ENCODE measurements around the gene CTSZ. TPM values are rescaled to one million over a fixed set of nuclear protein-coding genes. Genes with fewer than 3 reads are reported as not detected.
"Not testable (repeated sequence)": the region's sequence is repeated elsewhere in the genome, so short reads cannot be mapped to it uniquely, and the experiment has no call there.

CTSZ gene
- total and polyA plus RNA-seq, 2 experiments from 2014 or later: 5.0 to 161 TPM

DNA sequence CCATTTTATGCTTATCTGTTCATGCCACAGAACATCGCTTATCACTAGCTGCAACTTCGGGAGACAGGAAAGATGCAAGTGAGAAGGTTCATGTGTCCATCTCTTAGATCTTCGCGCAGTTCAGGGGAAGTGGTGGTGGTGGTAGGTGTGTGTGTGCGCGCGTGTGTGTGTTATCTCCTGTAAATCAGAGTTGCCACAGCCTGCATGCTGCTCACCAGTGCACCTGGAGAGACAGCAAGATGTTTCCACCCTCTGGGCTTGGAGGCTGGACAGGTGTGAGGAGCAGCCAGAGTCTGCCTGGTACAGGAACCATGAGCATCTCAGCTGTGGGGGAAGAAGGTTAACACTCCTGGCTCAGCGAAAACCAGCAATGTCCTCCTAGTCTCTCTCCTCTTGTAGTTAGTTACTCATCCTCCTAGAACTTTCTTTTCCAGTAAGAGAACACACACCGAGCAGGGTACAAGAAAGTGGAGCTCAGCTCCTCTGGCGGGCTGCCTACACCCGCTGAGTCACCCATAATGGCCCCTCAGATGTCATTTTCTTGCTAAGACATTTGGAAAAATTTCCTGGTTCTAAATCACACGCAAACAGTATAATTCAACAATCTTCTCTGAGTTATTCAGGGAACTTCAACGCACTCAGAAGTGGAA lies 7.0 kb upstream of the CTSZ start:
- TF ChIP-seq EZH2 (IDR thresholded peaks at IDR 0.05; ENCODE audit: borderline replicate concordance) (no peak), EZH2phosphoT487 (IDR thresholded peaks at IDR 0.05; ENCODE audit: low read depth, severe bottlenecking, unreplicated experiment) (no peak)
- TF ChIP-seq, protein P1, sequence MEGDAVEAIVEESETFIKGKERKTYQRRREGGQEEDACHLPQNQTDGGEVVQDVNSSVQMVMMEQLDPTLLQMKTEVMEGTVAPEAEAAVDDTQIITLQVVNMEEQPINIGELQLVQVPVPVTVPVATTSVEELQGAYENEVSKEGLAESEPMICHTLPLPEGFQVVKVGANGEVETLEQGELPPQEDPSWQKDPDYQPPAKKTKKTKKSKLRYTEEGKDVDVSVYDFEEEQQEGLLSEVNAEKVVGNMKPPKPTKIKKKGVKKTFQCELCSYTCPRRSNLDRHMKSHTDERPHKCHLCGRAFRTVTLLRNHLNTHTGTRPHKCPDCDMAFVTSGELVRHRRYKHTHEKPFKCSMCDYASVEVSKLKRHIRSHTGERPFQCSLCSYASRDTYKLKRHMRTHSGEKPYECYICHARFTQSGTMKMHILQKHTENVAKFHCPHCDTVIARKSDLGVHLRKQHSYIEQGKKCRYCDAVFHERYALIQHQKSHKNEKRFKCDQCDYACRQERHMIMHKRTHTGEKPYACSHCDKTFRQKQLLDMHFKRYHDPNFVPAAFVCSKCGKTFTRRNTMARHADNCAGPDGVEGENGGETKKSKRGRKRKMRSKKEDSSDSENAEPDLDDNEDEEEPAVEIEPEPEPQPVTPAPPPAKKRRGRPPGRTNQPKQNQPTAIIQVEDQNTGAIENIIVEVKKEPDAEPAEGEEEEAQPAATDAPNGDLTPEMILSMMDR (IDR thresholded peaks at IDR 0.05; ENCODE audit: poor library complexity): no peak
- Histone ChIP-seq H3K4me1 (ENCODE audit: insufficient read depth) (no peaks in the 10 kb centered on the region), H3K4me3 (no peak overlapping the region), H3K27me3 (no peaks in the 10 kb centered on the region), H4K20me1 (ENCODE audit: insufficient read depth, poor library complexity, severe bottlenecking) (no peaks in the 10 kb centered on the region), H3K36me3 (replicated peaks; ENCODE audit: insufficient read depth, low read depth) (no peaks in the 10 kb centered on the region), H3K9me3 (ENCODE audit: low read depth) (no peaks in the 10 kb centered on the region), H3K4me2 (no peak overlapping the region), H3K79me2 (no peaks in the 10 kb centered on the region), H2AFZ (no peak overlapping the region), H3K9me2 (replicated peaks; ENCODE audit: insufficient read depth) (no peaks in the 10 kb centered on the region), H3K27ac (no peak overlapping the region)
- WGBS (ENCODE audit: low lambda C conversion rate, missing lambda C conversion rate): 83% methylated on average over 13 of the region's 13 CpGs
- no peak for DNase-seq (ENCODE audit: low spot score)

DNA sequence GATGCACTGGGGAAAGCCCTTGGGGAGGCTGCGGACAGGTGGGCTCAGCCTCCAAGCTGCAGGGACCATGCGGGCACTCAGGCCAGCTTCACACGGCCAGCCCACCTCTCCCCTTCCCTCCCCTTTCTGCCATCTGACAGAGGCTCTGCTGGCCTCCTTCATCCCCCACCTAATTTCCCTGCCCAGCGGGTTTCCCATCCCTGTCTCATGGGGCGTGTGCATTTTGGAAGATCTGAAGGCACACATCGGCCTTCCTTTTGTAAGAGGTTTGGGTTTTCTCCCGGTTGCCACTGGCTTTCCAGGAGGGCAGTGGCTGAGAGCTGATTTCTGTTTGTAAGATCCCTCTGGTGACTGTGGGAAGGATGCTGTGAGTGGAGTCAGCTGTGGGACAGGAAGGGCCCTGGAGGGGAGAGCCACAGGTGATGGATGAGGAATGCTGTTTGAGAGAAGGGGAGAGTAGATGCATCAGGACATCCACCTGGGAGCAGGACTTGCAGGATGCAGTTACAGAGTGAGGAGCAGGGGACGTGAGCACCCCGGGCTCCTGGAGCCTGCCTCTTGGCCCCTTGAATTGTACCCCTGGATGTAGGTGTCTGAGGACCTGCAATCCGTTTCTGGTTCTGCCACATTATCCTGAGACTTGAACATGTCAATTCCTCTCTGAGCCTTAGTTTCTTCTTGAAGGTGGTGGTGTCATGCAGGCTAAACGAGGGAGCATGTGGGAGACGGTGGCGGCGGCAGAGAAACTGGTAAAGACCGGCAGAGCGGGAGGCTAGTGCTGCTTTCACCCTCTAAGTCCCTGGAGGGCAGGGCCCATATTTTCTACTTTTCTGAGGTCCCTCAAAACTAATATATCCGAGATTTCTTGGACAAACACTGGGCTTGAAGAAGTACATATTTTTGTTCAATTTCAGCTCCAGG lies 6.2 kb upstream of the CTSZ start:
- Histone ChIP-seq H4K20me1 (ENCODE audit: insufficient read depth, poor library complexity, severe bottlenecking) (no peaks in the 10 kb centered on the region), H3K4me2 (no peak overlapping the region), H3K27me3 (no peaks in the 10 kb centered on the region), H3K79me2 (no peaks in the 10 kb centered on the region), H3K27ac (no peak overlapping the region), H2AFZ (no peak overlapping the region), H3K9me2 (replicated peaks; ENCODE audit: insufficient read depth) (no peaks in the 10 kb centered on the region), H3K4me1 (ENCODE audit: insufficient read depth) (no peaks in the 10 kb centered on the region), H3K9me3 (ENCODE audit: low read depth) (no peaks in the 10 kb centered on the region), H3K36me3 (replicated peaks; ENCODE audit: insufficient read depth, low read depth) (no peaks in the 10 kb centered on the region), H3K4me3 (no peak overlapping the region)
- 90% methylated on average over 17 of the region's 17 CpGs for WGBS (ENCODE audit: low lambda C conversion rate, missing lambda C conversion rate)
- TF ChIP-seq, protein P1 (IDR thresholded peaks at IDR 0.05; ENCODE audit: poor library complexity): no peak
- TF ChIP-seq EZH2 (IDR thresholded peaks at IDR 0.05; ENCODE audit: borderline replicate concordance): no peak
- TF ChIP-seq EZH2phosphoT487 (IDR thresholded peaks at IDR 0.05; ENCODE audit: low read depth, severe bottlenecking, unreplicated experiment): no peak
- no peak for DNase-seq (ENCODE audit: low spot score)

DNA sequence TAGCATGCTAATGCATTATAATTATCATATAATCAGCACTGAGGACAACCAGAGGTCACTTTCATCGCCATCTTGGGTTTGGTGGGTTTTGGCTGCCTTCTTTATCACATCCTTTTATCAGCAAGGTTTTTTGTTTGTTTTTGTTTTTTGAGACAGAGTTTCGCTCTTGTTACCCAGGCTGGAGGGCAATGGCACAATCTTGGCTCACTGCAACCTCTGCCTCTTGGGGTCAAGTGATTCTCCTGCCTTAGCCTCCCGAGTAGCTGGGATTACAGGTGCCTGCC lies 4.8 kb upstream of the CTSZ start:
- not testable (repeated sequence) for H3K9me2 ChIP-seq (replicated peaks; ENCODE audit: insufficient read depth); H3K9me3 ChIP-seq (ENCODE audit: low read depth); H3K4me2 ChIP-seq; H4K20me1 ChIP-seq (ENCODE audit: insufficient read depth, poor library complexity, severe bottlenecking); H2AFZ ChIP-seq; H3K36me3 ChIP-seq (replicated peaks; ENCODE audit: insufficient read depth, low read depth); H3K4me3 ChIP-seq; H3K4me1 ChIP-seq (ENCODE audit: insufficient read depth); H3K27ac ChIP-seq; H3K79me2 ChIP-seq; H3K27me3 ChIP-seq; DNase-seq (ENCODE audit: low spot score)
- WGBS (ENCODE audit: low lambda C conversion rate, missing lambda C conversion rate): 87% methylated on average over 3 of the region's 3 CpGs
